Measurements from ENCODE around the gene DBNDD2.

The DBNDD2 gene

DNA sequence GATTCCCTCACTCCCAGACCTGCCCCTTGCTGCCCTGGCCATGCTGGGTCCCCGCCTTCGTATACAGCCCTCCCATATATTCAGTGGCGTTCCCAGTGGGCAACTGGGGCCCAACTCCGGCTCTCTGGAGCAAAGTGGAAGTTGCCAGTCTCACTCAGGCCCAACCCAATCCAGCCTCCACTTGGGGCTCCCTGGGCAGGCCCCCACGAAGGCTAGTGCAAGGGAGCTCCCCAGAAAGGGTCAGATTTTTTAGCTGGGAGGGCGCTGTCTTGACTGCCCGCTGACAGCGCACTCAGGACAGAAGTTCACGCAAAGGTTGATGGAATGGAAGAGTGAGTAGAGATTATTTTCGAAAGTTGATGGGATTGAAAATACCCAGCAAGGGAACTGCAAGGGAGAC lies 35.8 kb upstream of the DBNDD2 start:
- TF ChIP-seq, protein P1, sequence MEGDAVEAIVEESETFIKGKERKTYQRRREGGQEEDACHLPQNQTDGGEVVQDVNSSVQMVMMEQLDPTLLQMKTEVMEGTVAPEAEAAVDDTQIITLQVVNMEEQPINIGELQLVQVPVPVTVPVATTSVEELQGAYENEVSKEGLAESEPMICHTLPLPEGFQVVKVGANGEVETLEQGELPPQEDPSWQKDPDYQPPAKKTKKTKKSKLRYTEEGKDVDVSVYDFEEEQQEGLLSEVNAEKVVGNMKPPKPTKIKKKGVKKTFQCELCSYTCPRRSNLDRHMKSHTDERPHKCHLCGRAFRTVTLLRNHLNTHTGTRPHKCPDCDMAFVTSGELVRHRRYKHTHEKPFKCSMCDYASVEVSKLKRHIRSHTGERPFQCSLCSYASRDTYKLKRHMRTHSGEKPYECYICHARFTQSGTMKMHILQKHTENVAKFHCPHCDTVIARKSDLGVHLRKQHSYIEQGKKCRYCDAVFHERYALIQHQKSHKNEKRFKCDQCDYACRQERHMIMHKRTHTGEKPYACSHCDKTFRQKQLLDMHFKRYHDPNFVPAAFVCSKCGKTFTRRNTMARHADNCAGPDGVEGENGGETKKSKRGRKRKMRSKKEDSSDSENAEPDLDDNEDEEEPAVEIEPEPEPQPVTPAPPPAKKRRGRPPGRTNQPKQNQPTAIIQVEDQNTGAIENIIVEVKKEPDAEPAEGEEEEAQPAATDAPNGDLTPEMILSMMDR (IDR thresholded peaks at IDR 0.05; ENCODE audit: low read length) = no peak
- no peak for TF ChIP-seq EZH2 (IDR thresholded peaks at IDR 0.05; ENCODE audit: borderline replicate concordance, low read length)
- H3K4me3 ChIP-seq (ENCODE audit: low read depth, low read length, poor library complexity, severe bottlenecking) = no peak overlapping the region
- H3F3A ChIP-seq (ENCODE audit: insufficient read depth, low read length) = 0 out of 2 replicates have a peak, but pooled peaks cover 6% of the 10 kb centered on the region
- H3K4me2 ChIP-seq (ENCODE audit: low read length) = no peak overlapping the region
- no peak overlapping the region for H3K9ac ChIP-seq (ENCODE audit: low read length)
- no peaks in the 10 kb centered on the region for H3K79me2 ChIP-seq (ENCODE audit: insufficient read depth, low read length)
- no peak overlapping the region for H2AFZ ChIP-seq (ENCODE audit: low read length)
- H3K27me3 ChIP-seq (ENCODE audit: insufficient read depth, low read length) = no peaks in the 10 kb centered on the region
- no peak overlapping the region for H3K27ac ChIP-seq (ENCODE audit: low read depth, low read length, poor library complexity, severe bottlenecking)
- no peaks in the 10 kb centered on the region for H3K9me2 ChIP-seq (ENCODE audit: low read depth, low read length)
- no peaks in the 10 kb centered on the region for H4K20me1 ChIP-seq (ENCODE audit: insufficient read depth, low read length)
- no peaks in the 10 kb centered on the region for H3K9me3 ChIP-seq (ENCODE audit: low read length)
- H3K4me1 ChIP-seq (ENCODE audit: insufficient read depth, low read length, severe bottlenecking) = peaks cover 27% of the 10 kb centered on the region
- peaks cover 5% of the 10 kb centered on the region for H3K36me3 ChIP-seq (ENCODE audit: insufficient read depth, low read length)

DNA sequence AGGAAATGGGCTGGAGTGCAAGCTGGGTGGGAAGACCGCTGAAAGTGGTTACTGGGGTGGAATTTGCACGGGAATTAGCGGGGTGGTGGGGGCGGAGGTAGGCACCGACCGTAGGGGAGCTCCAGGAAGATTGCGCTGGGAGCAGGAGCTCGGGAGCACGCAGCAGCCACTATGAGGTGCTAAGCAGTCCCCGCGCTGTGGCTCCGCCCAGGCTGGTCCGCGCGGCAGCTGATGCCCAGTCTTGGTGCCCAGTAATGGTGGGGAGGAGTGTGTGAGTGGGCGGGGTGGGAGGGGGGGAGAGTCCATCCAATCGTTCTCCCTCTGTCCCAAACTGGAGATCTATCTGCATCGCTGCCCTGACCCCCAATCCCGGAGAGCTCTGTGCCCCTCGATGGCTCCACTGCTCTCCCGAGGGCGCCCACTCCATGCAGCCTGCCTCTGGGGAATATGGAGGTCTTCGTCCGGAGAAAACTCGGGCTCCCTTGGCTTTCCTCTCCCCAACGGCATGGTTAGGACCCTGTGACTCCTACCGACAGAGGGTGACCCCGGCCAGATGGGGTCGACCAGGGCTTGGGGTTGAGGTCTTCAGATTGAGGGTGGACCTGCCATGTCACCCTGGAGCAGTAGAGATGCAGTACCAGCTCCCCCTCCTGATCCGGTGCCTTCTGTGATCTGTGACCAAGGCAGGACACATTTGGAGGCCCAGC lies 35.3 kb upstream of the DBNDD2 start:
- Histone ChIP-seq H3K27me3 (ENCODE audit: insufficient read depth, low read length) (no peaks in the 10 kb centered on the region), H3F3A (ENCODE audit: insufficient read depth, low read length) (0 out of 2 replicates have a peak, but pooled peaks cover 4% of the 10 kb centered on the region), H3K9me3 (ENCODE audit: low read length) (no peaks in the 10 kb centered on the region), H3K4me1 (ENCODE audit: insufficient read depth, low read length, severe bottlenecking) (peaks cover 22% of the 10 kb centered on the region), H3K9me2 (ENCODE audit: low read depth, low read length) (no peaks in the 10 kb centered on the region), H3K27ac (ENCODE audit: low read depth, low read length, poor library complexity, severe bottlenecking) (no peak overlapping the region), H2AFZ (ENCODE audit: low read length) (no peak overlapping the region), H3K9ac (ENCODE audit: low read length) (no peak overlapping the region), H4K20me1 (ENCODE audit: insufficient read depth, low read length) (no peaks in the 10 kb centered on the region), H3K36me3 (ENCODE audit: insufficient read depth, low read length) (no peaks in the 10 kb centered on the region), H3K79me2 (ENCODE audit: insufficient read depth, low read length) (no peaks in the 10 kb centered on the region), H3K4me3 (ENCODE audit: low read depth, low read length, poor library complexity, severe bottlenecking) (peak overlapping the region; percentile 52), H3K4me2 (ENCODE audit: low read length) (peak overlapping the region; percentile 70; the same call in 1 of the 2 replicates)
- TF ChIP-seq, protein P1 (IDR thresholded peaks at IDR 0.05; ENCODE audit: low read length) = no peak
- TF ChIP-seq EZH2 (IDR thresholded peaks at IDR 0.05; ENCODE audit: borderline replicate concordance, low read length) = no peak

DNA sequence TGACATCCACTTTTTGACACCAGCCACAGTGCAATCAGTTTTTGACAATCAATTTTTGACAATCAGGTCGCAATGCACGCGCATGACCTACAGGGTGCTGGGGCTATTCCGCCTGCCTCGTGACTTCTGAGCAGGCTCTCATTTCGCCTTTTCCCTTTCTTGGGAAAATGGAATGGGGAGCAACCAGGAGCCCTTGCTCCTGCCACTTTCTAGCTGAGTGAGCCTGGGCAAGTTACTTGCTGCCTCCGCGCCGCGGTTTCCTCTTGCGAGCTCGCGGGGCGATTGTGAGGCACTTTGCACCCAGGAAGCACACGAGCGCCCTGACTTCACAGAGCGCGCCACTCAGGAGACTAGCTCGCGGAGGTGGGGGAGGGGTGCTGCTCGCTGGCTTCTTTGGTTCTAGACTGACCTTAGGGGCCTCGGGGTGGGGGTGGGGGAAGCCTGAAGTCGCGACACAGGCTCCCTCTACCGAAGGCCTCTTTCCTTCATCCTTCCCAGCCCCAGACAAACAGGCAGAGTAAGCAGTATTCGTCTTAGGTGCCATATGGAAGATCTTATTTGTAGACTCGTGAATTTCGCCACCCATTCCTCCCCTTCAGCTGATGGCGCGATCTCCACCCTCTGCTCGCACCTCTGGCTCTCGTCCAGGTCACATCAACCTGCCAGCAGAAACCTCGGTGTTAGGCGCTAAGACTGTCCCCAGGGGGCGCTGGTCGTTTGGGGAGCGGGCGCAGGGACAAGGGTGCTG lies 34.6 kb upstream of the DBNDD2 start:
- Histone ChIP-seq H3K9ac (ENCODE audit: low read length) (peak overlapping the region; percentile 8; the same call in 1 of the 2 replicates), H3K4me1 (ENCODE audit: insufficient read depth, low read length, severe bottlenecking) (peaks cover 14% of the 10 kb centered on the region), H3K4me2 (ENCODE audit: low read length) (peak overlapping the region; percentile 70), H3K79me2 (ENCODE audit: insufficient read depth, low read length) (no peaks in the 10 kb centered on the region), H3K36me3 (ENCODE audit: insufficient read depth, low read length) (no peaks in the 10 kb centered on the region), H4K20me1 (ENCODE audit: insufficient read depth, low read length) (no peaks in the 10 kb centered on the region), H3K27me3 (ENCODE audit: insufficient read depth, low read length) (no peaks in the 10 kb centered on the region), H3K9me2 (ENCODE audit: low read depth, low read length) (no peaks in the 10 kb centered on the region), H3K9me3 (ENCODE audit: low read length) (no peaks in the 10 kb centered on the region), H3K27ac (ENCODE audit: low read depth, low read length, poor library complexity, severe bottlenecking) (no peak overlapping the region), H3K4me3 (ENCODE audit: low read depth, low read length, poor library complexity, severe bottlenecking) (peak overlapping the region; percentile 52), H3F3A (ENCODE audit: insufficient read depth, low read length) (0 out of 2 replicates have a peak, but pooled peaks cover 3% of the 10 kb centered on the region), H2AFZ (ENCODE audit: low read length) (no peak overlapping the region)
- TF ChIP-seq, protein P1 (IDR thresholded peaks at IDR 0.05; ENCODE audit: low read length) = peak; percentile 97
- no peak for TF ChIP-seq EZH2 (IDR thresholded peaks at IDR 0.05; ENCODE audit: borderline replicate concordance, low read length)

Data from OCI-LY1 (cell line).